ENCODE measurements around the gene FAS. TPM values are rescaled to one million over a fixed set of nuclear protein-coding genes. Genes with fewer than 3 reads are reported as not detected.

FAS gene
- total RNA-seq, 5 donors from 2014 or later (not counting 1 experiment from before 2014, with no cell fraction given) = 18.4 to 32.6 (median 28.0) TPM

DNA sequence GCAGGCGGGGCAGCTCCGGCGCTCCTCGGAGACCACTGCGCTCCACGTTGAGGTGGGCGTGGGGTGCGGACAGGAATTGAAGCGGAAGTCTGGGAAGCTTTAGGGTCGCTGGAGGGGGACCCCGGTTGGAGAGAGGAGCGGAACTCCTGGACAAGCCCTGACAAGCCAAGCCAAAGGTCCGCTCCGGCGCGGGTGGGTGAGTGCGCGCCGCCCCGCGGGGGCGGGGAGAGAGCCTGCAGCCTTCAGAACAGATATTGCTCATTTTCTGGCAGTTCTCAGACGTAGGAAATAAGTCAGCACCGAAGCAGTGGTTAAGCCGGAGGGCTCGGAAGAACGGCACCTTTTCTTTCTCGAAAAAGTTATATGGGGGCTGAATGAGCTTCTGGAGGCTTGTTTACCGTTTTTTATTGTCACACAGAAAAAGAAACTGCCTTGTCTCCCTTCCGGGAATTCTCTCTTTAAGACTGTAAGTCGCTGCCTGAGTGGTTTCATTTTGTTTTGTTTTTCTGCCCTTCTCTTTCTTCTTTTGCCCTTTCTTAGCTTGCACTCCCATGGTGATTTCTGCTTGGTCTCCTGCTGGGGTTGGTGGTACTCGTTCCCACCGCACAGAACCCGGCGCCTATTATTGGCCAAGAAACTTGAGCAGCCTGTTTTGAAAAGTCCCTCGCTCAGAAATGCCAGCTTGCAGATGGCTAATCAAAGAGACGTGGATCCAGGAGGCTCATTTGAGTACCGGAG is 732 bp downstream of the FAS start:
- H3K4me1 ChIP-seq (ENCODE audit: control insufficient read depth in 1 of 2, extremely low read depth in 1 of 2, insufficient read depth in 2 of 2, low read length in 2 of 2) = peaks cover 29 to 33% of the 10 kb centered on the region in 2 experiments
- CTCF ChIA-PET = interaction anchor here (0.6 to 2.7 kb wide), 9 partner anchors 10 to 1030 kb away, joined by 3 to 9 read pairs (median 4); no protein-coding TSS in a partner anchor

GRCh38 chr10:88991899-88992320 is 1.3 kb downstream of the FAS start:
- Histone ChIP-seq H3K27me3 (replicated peaks in 1 of 2; ENCODE audit: control insufficient read depth in 2 of 2, extremely low read depth in 1 of 2, insufficient read depth in 2 of 2, low read length in 1 of 2) (no peaks in the 10 kb centered on the region), H3K4me1 (ENCODE audit: control insufficient read depth in 1 of 2, extremely low read depth in 1 of 2, insufficient read depth in 2 of 2, low read length in 2 of 2) (peaks cover 29 to 37% of the 10 kb centered on the region in 2 experiments), H3K27ac (ENCODE audit: low read length) (peak overlapping the region; percentile 89), H3K9me3 (no peaks in the 10 kb centered on the region), H3K4me3 (ENCODE audit: control insufficient read depth in 1 of 2, extremely low read depth in 1 of 2, low read length in 1 of 2) (peak overlapping the region; percentile 94 to 99), H3K36me3 (ENCODE audit: control insufficient read depth in 2 of 2, extremely low read depth in 1 of 2, insufficient read depth in 1 of 2, low read length in 1 of 2) (no peaks in the 10 kb centered on the region)
- ATAC-seq (replicated peaks in 1 of 4) (peak in 3 of 4 experiments; percentile 1 to 10 (median 5)), DNase-seq (no peak)
- Mint-ChIP-seq H3K36me3 (no peaks in the 10 kb centered on the region), H3K27ac (peak overlapping the region; percentile 95 to 98), H3K9me3 (no peaks in the 10 kb centered on the region), H3K4me3 (peak overlapping the region; percentile 94 to 98 (median 95)), H3K27me3 (no peaks in the 10 kb centered on the region), H3K4me1 (peaks cover 74 to 75% (median 75%) of the 10 kb centered on the region in 3 donors)
- WGBS (ENCODE audit: insufficient coverage) = no CpG with 5 or more reads among the region's 6 CpGs
- ChIA-PET CTCF (interaction anchor here (0.6 to 2.7 kb wide), 6 partner anchors 9 to 59 kb away, joined by 3 to 9 read pairs (median 4); no protein-coding TSS in a partner anchor), POLR2A (interaction anchor here (0.6 to 2.3 kb wide), 5 partner anchors 10 to 343 kb away, joined by 3 to 6 read pairs (median 5); no protein-coding TSS in a partner anchor)

More for the DNA sequence above, 732 bp downstream of the FAS start:
- H3K27me3 Mint-ChIP-seq = no peaks in the 10 kb centered on the region
- H3K27ac ChIP-seq (ENCODE audit: low read length) = peak overlapping the region; percentile 89
- H3K27me3 ChIP-seq (replicated peaks in 1 of 2; ENCODE audit: control insufficient read depth in 2 of 2, extremely low read depth in 1 of 2, insufficient read depth in 2 of 2, low read length in 1 of 2) = no peaks in the 10 kb centered on the region
- H3K27ac Mint-ChIP-seq = peak overlapping the region; percentile 95 to 98
- peaks cover 2 to 4% (median 3%) of the 10 kb centered on the region in 3 donors for H3K9me3 Mint-ChIP-seq
- H3K9me3 ChIP-seq = no peaks in the 10 kb centered on the region
- peak overlapping the region; percentile 94 to 99 for H3K4me3 ChIP-seq (ENCODE audit: control insufficient read depth in 1 of 2, extremely low read depth in 1 of 2, low read length in 1 of 2)
- peaks cover 2% of the 10 kb centered on the region for H3K36me3 Mint-ChIP-seq
- peak overlapping the region; percentile 94 to 98 (median 95) for H3K4me3 Mint-ChIP-seq
- POLR2A ChIA-PET = interaction anchor here in 1 of 2 donors (0.6 to 2.3 kb wide), 7 partner anchors 10 to 341 kb away, joined by 3 to 7 read pairs (median 3); no protein-coding TSS in a partner anchor
- no peaks in the 10 kb centered on the region for H3K36me3 ChIP-seq (ENCODE audit: control insufficient read depth in 2 of 2, extremely low read depth in 1 of 2, insufficient read depth in 1 of 2, low read length in 1 of 2)
- ATAC-seq (replicated peaks in 1 of 4) (peak; percentile 53 to 73 (median 68)), DNase-seq (peak in 34 of 35 experiments; percentile 21 to 76 (median 45))
- H3K4me1 Mint-ChIP-seq = peaks cover 73 to 74% (median 73%) of the 10 kb centered on the region in 3 donors
- WGBS (ENCODE audit: insufficient coverage) = under 1% methylated on average over 29 of the region's 38 CpGs

- H3K27me3 ChIP-seq (replicated peaks in 1 of 2; ENCODE audit: control insufficient read depth in 2 of 2, extremely low read depth in 1 of 2, insufficient read depth in 2 of 2, low read length in 1 of 2) = no peaks in the 10 kb centered on the region
- Mint-ChIP-seq H3K4me3 (peak overlapping the region; percentile 67 to 95 (median 76)), H3K4me1 (peaks cover 67 to 75% (median 72%) of the 10 kb centered on the region in 3 donors), H3K36me3 (no peaks in the 10 kb centered on the region), H3K9me3 (no peaks in the 10 kb centered on the region), H3K27me3 (no peaks in the 10 kb centered on the region), H3K27ac (peak overlapping the region; percentile 76 to 86)
- peak overlapping the region in 1 of 2 donors; percentile 94 for H3K4me3 ChIP-seq (ENCODE audit: control insufficient read depth in 1 of 2, extremely low read depth in 1 of 2, low read length in 1 of 2)
- H3K9me3 ChIP-seq = no peaks in the 10 kb centered on the region
- no peak for ATAC-seq (replicated peaks in 1 of 4)
- ChIA-PET CTCF (interaction anchor here (1.2 to 2.9 kb wide), 6 partner anchors 10 to 222 kb away, joined by 4 to 18 read pairs (median 4); no protein-coding TSS in a partner anchor), POLR2A (interaction anchor here in 1 of 2 donors (0.6 to 2.3 kb wide), 5 partner anchors 8 to 53 kb away, joined by 3 to 6 read pairs (median 3); no protein-coding TSS in a partner anchor)
- H3K4me1 ChIP-seq (ENCODE audit: control insufficient read depth in 1 of 2, extremely low read depth in 1 of 2, insufficient read depth in 2 of 2, low read length in 2 of 2) = peaks cover 29 to 31% of the 10 kb centered on the region in 2 experiments
- DNase-seq = peak in 1 of 35 experiments; percentile 57
- H3K36me3 ChIP-seq (ENCODE audit: control insufficient read depth in 2 of 2, extremely low read depth in 1 of 2, insufficient read depth in 1 of 2, low read length in 1 of 2) = no peaks in the 10 kb centered on the region
- 45% methylated on average over 2 of the region's 3 CpGs for WGBS (ENCODE audit: insufficient coverage)
- H3K27ac ChIP-seq (ENCODE audit: low read length) = peak overlapping the region; percentile 89
These were observed 2.4 kb downstream of the FAS start for GRCh38 chr10:88992921-88993524.

GRCh38 chr10:88994019-88994418 is 3.4 kb downstream of the FAS start:
- Histone ChIP-seq H3K27me3 (replicated peaks in 1 of 2; ENCODE audit: control insufficient read depth in 2 of 2, extremely low read depth in 1 of 2, insufficient read depth in 2 of 2, low read length in 1 of 2) (no peaks in the 10 kb centered on the region), H3K9me3 (no peaks in the 10 kb centered on the region), H3K36me3 (ENCODE audit: control insufficient read depth in 2 of 2, extremely low read depth in 1 of 2, insufficient read depth in 1 of 2, low read length in 1 of 2) (no peaks in the 10 kb centered on the region), H3K27ac (ENCODE audit: low read length) (peak overlapping the region; percentile 89), H3K4me1 (ENCODE audit: control insufficient read depth in 1 of 2, extremely low read depth in 1 of 2, insufficient read depth in 2 of 2, low read length in 2 of 2) (peaks cover 22 to 35% of the 10 kb centered on the region in 2 experiments), H3K4me3 (ENCODE audit: control insufficient read depth in 1 of 2, extremely low read depth in 1 of 2, low read length in 1 of 2) (no peak overlapping the region)
- ChIA-PET CTCF (interaction anchor here (0.9 to 2.9 kb wide), 8 partner anchors 9 to 221 kb away, joined by 3 to 18 read pairs (median 4); no protein-coding TSS in a partner anchor), POLR2A (interaction anchor here in 1 of 2 donors (0.6 to 0.9 kb wide), 2 partner anchors 32 to 311 kb away, joined by 3 read pairs; no protein-coding TSS in a partner anchor)
- H3K27me3 Mint-ChIP-seq = no peaks in the 10 kb centered on the region
- H3K9me3 Mint-ChIP-seq = no peaks in the 10 kb centered on the region
- peaks cover 65 to 70% (median 65%) of the 10 kb centered on the region in 3 donors for H3K4me1 Mint-ChIP-seq
- peak overlapping the region; percentile 65 to 80 for H3K27ac Mint-ChIP-seq
- WGBS (ENCODE audit: insufficient coverage) = no CpG with 5 or more reads among the region's 1 CpG
- H3K36me3 Mint-ChIP-seq = no peaks in the 10 kb centered on the region
- ATAC-seq (replicated peaks in 1 of 4) (no peak), DNase-seq (peak in 1 of 35 experiments; percentile 65)
- peak overlapping the region in 2 of 3 donors; percentile 39 to 48 for H3K4me3 Mint-ChIP-seq

DNA sequence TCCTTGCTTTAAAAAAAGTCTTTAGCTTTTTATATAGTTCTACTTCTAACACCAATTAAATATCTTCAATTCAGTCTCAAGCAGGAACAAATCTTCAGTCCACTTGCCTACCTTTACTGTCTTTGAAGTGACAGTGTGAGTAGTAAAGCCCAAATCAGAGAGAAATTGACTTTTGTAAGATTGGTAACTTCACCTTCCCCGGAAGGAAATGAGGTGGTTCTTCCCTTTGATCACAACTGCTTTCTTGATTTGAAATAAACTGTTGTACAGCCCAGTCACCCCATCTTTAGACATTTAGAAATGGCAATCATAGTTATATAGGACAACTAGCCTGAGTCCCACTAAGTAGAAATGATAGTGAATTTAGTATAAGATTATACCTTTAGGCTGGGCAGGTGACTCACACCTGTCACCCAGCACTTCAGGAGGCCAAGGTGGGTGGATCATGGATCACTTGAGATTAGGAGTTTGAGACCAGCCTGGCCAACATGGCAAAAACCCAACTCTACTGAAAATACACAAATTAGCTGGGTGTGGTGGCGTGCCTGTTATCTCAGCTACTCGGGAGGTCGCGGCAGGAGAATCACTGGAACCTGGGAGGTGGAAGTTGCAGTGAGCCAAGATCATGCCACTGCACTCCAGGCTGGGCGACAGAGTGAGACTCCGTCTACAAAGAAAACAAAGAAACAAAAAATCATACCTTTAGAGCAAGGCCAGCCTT is 4.7 kb downstream of the FAS start:
- no peaks in the 10 kb centered on the region for H3K27me3 Mint-ChIP-seq
- peak in 1 of 35 experiments; percentile 52 for DNase-seq
- WGBS (ENCODE audit: insufficient coverage) = no CpG with 5 or more reads among the region's 7 CpGs
- no peak for ATAC-seq (replicated peaks in 1 of 4)
- H3K27me3 ChIP-seq (replicated peaks in 1 of 2; ENCODE audit: control insufficient read depth in 2 of 2, extremely low read depth in 1 of 2, insufficient read depth in 2 of 2, low read length in 1 of 2) = no peaks in the 10 kb centered on the region
- no peaks in the 10 kb centered on the region for H3K36me3 Mint-ChIP-seq
- no peaks in the 10 kb centered on the region for H3K9me3 ChIP-seq
- H3K4me1 ChIP-seq (ENCODE audit: control insufficient read depth in 1 of 2, extremely low read depth in 1 of 2, insufficient read depth in 2 of 2, low read length in 2 of 2) = peaks cover 21 to 25% of the 10 kb centered on the region in 2 experiments
- peak overlapping the region; percentile 48 to 72 (median 64) for H3K4me3 Mint-ChIP-seq
- H3K36me3 ChIP-seq (ENCODE audit: control insufficient read depth in 2 of 2, extremely low read depth in 1 of 2, insufficient read depth in 1 of 2, low read length in 1 of 2) = no peaks in the 10 kb centered on the region
- peak overlapping the region; percentile 61 for H3K27ac ChIP-seq (ENCODE audit: low read length)
- H3K9me3 Mint-ChIP-seq = no peaks in the 10 kb centered on the region
- ChIA-PET POLR2A (no interaction called here), CTCF (interaction anchor here (0.6 to 2.9 kb wide), 10 partner anchors 8 to 218 kb away, joined by 3 to 18 read pairs (median 4); partner anchors contain the start of gene CH25H (in 1 of the 2))
- peaks cover 61 to 66% (median 65%) of the 10 kb centered on the region in 3 donors for H3K4me1 Mint-ChIP-seq
- H3K27ac Mint-ChIP-seq = peak overlapping the region; percentile 60 to 89
- peak overlapping the region in 1 of 2 donors; percentile 15 for H3K4me3 ChIP-seq (ENCODE audit: control insufficient read depth in 1 of 2, extremely low read depth in 1 of 2, low read length in 1 of 2)

Measured in T-cell (primary cell).